MM.1S (cell line): ENCODE results near the gene CAMK4.

Experiments
- CTCF ChIP-seq: fragments of 300-600 bp; sonication (generic); IDR thresholded peaks from 2 replicates; pipeline ENCODE4 v1.5.1; 2016; ENCODE audit warnings: antibody characterized with exemption, low read length, mixed read lengths
- EZH2phosphoT487 ChIP-seq: fragments of 300-600 bp; sonication (generic); IDR thresholded peaks from 2 replicates; pipeline ENCODE4 v1.6.1; 2018; ENCODE audit warnings: antibody characterized with exemption, low read length

DNA sequence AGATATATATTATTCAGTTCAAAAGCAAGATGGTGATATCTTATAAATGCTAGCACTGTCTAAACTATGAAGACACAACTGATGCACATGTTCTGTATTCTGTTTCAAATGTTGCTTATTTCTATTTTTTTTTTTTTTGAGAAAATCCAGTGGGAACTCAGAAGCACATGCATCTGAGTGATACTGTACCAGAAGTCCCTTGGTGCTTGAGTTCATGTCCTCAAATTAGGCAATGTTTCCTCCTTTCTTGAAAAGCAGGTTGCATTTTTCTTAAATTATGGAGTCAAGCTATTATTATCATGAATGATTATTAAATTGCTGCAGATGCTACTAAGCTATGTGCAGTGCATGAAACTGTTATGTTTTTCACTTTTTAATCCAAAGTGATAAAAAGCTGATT, 70.4 kb downstream of the CAMK4 start:
- no peak for TF ChIP-seq CTCF
- no peak for TF ChIP-seq EZH2phosphoT487
